Measurements from ENCODE around the gene MDM4. TPM values are rescaled to one million over a fixed set of nuclear protein-coding genes. Genes with fewer than 3 reads are reported as not detected.

The MDM4 gene
- total RNA-seq, 2 donors from 2014 or later: 38.0 to 66.9 TPM

DNA sequence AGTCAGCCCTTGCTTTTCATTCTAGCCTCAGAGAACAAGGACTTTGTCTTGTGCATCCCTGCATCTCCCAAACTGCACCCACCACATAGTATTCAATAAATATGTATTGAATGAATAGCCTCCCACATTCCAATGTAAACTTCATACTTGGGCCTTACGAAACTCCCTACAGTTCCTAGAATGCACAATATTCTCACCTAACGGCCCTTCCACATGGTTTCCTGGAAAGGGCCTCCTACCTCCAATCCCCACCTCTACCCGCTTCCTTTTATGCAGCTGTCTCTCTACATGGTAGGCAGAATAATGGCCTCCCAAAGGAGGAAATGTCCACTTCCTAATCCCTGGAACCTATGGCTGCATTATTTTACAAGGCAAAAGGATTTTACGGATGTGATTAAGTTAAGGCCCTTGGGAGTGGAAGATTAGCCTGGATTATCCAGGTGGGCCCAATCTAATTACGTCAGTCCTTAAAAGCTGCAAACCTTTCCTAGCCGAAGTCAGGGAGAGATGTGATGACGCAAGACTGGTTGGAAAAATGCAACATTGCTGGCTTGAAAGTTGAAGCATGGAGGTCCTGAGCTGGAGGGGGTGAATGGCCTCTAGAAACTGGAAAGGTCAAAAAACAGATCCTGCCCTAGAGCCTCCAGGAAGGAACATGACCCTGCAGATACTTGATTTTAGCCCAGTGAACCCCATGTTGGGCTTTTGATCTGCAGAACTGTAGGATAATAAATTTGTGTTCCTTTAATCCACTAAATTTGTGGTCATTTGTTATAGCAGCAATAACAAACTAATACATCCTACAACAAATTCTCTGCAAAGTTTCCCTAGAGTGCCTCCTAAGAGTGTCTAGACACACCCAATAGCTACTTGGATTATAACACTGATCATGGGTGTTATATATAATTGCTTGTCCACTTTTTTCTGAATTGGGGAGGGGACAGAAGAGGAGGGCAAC is 16.4 kb upstream of the MDM4 start:
- no peak for DNase-seq (ENCODE audit: low spot score)
- no peak overlapping the region for H3K27ac ChIP-seq
- intact Hi-C loops (cut with DNase I): loop anchor here (5.0 kb wide), 2 partner anchors 132 to 337 kb away; no protein-coding TSS in a partner anchor
- TF ChIP-seq POLR2AphosphoS5 (IDR thresholded peaks at IDR 0.05) (no peak), POLR2A (IDR thresholded peaks at IDR 0.05) (no peak)
- TF ChIP-seq, protein P1, sequence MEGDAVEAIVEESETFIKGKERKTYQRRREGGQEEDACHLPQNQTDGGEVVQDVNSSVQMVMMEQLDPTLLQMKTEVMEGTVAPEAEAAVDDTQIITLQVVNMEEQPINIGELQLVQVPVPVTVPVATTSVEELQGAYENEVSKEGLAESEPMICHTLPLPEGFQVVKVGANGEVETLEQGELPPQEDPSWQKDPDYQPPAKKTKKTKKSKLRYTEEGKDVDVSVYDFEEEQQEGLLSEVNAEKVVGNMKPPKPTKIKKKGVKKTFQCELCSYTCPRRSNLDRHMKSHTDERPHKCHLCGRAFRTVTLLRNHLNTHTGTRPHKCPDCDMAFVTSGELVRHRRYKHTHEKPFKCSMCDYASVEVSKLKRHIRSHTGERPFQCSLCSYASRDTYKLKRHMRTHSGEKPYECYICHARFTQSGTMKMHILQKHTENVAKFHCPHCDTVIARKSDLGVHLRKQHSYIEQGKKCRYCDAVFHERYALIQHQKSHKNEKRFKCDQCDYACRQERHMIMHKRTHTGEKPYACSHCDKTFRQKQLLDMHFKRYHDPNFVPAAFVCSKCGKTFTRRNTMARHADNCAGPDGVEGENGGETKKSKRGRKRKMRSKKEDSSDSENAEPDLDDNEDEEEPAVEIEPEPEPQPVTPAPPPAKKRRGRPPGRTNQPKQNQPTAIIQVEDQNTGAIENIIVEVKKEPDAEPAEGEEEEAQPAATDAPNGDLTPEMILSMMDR (IDR thresholded peaks at IDR 0.05): no peak
- H3K9me3 ChIP-seq: no peaks in the 10 kb centered on the region
- H3K4me3 ChIP-seq: no peak overlapping the region
- 95% methylated on average over 7 of the region's 7 CpGs for WGBS
- no peaks in the 10 kb centered on the region for H3K36me3 ChIP-seq
- peaks cover 2% of the 10 kb centered on the region for H3K4me1 ChIP-seq (replicated peaks)
- no peaks in the 10 kb centered on the region for H3K27me3 ChIP-seq (replicated peaks; ENCODE audit: insufficient read depth)

DNA sequence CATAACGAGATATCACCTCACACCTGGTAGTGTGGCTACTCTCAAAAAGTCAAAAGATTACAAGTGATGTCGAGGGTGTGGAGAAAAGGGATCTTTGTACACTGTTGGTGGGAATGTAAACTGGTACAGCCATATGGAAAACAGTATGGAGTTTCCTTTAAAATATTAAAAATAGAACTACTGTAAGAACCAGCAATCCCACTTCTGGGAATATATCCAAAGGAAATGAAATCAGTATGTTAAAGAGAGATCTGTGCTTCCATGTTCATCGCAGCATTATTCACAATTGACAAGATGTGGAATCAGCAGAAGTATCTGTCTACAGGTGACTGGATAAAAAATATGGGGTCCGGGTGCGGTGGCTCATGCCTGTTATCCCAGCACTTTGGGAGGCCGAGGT is 14.0 kb upstream of the MDM4 start:
- H3K4me1 ChIP-seq (replicated peaks): peaks cover 2% of the 10 kb centered on the region
- H3K27me3 ChIP-seq (replicated peaks; ENCODE audit: insufficient read depth): no peaks in the 10 kb centered on the region
- H3K36me3 ChIP-seq: no peaks in the 10 kb centered on the region
- intact Hi-C loops (cut with DNase I): loop anchor here (2.0 to 5.0 kb wide), 3 partner anchors 55 to 340 kb away; no protein-coding TSS in a partner anchor
- H3K4me3 ChIP-seq: no peak overlapping the region
- 91% methylated on average over 6 of the region's 6 CpGs for WGBS
- H3K9me3 ChIP-seq: no peaks in the 10 kb centered on the region
- TF ChIP-seq, protein P1 (IDR thresholded peaks at IDR 0.05): no peak
- TF ChIP-seq POLR2A (IDR thresholded peaks at IDR 0.05): no peak
- TF ChIP-seq POLR2AphosphoS5 (IDR thresholded peaks at IDR 0.05): no peak
- no peak overlapping the region for H3K27ac ChIP-seq
- no peak for DNase-seq (ENCODE audit: low spot score)

DNA sequence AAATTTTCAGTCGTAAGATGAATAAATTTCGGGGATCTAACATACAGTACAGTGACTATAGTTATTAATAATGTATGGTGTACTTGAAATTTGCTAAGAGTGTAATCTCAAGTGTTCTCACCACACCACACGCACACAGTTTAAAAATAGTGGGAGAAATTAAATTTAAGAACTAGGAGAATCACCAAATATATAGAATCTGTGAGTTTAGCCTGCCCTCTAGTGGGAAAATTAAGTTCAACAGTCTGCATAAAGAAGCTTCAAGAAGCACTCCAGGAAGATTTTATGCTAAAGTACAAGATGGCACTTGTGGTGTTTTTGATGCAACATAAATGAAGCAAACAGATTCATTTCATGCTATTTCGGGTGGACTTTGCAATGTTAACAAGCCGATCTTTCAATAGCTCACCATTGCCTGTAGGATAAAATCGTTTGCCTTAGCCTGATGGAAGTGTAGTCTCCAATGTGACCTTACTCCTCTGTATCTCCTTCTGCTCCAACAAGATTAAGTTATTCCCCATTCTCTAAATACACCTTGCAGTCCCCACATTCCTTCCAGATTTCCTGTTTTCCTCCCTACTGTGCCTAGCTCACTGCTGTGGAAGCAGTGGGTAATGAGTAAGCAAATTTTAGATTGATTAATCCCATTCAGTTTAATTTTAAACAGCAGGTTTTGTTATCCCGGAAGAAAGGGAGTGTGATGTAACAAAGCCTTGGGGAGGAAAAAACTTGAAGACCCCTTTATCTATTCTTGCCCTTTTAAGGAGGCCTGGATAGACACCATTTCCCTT is 12.9 kb upstream of the MDM4 start:
- intact Hi-C loops (cut with DNase I): loop anchor here (2.0 to 5.0 kb wide), 3 partner anchors 57 to 341 kb away; no protein-coding TSS in a partner anchor
- peaks cover 2% of the 10 kb centered on the region for H3K4me1 ChIP-seq (replicated peaks)
- TF ChIP-seq, protein P1 (IDR thresholded peaks at IDR 0.05): peak; percentile 77 to 92 (median 85)
- TF ChIP-seq POLR2AphosphoS5 (IDR thresholded peaks at IDR 0.05) (peak; percentile 7), POLR2A (IDR thresholded peaks at IDR 0.05) (no peak)
- no peaks in the 10 kb centered on the region for H3K27me3 ChIP-seq (replicated peaks; ENCODE audit: insufficient read depth)
- H3K36me3 ChIP-seq: no peaks in the 10 kb centered on the region
- H3K27ac ChIP-seq: peak overlapping the region in 1 of 2 donors; percentile 18
- 24% methylated on average over 7 of the region's 7 CpGs for WGBS
- no peaks in the 10 kb centered on the region for H3K9me3 ChIP-seq
- peak; percentile 55 for DNase-seq (ENCODE audit: low spot score)
- H3K4me3 ChIP-seq: no peak overlapping the region

DNA sequence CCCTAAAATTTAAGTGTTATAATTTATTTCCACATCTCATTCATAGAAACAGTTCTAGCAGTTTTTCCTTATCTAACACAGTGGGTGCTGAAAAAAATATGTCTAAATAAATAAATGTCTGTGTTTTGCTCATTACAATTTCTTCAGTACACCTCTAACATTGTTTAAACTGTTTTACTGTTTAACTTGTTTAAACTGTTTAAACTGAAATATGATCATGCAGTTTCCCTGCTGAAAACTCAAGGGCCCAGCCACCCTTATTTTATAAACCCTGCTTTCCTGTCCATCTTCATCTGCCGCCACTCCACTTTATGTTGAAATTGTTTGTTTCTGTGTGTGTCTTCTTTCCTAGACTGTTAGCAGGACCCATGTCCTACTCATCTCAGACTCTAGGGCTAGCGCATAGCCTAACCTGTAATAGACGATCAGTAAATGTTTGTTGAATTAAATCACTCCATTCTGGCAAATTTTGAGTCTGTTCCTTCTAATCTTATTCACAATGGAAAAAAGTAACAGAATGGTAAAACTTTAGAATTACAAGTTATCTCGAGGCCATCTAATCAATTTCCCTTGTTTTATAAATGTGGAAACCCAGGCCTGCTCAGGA is 12.2 kb upstream of the MDM4 start:
- H3K4me1 ChIP-seq (replicated peaks): peaks cover 2% of the 10 kb centered on the region
- DNase-seq (ENCODE audit: low spot score): no peak
- intact Hi-C loops (cut with DNase I): loop anchor here (2.0 to 5.0 kb wide), 3 partner anchors 57 to 342 kb away; no protein-coding TSS in a partner anchor
- TF ChIP-seq, protein P1 (IDR thresholded peaks at IDR 0.05): no peak
- TF ChIP-seq POLR2A (IDR thresholded peaks at IDR 0.05): no peak
- no peak for TF ChIP-seq POLR2AphosphoS5 (IDR thresholded peaks at IDR 0.05)
- H3K4me3 ChIP-seq: no peak overlapping the region
- H3K27me3 ChIP-seq (replicated peaks; ENCODE audit: insufficient read depth): no peaks in the 10 kb centered on the region
- H3K9me3 ChIP-seq: no peaks in the 10 kb centered on the region
- peak overlapping the region in 1 of 2 donors; percentile 18 for H3K27ac ChIP-seq
- 58% methylated on average over 4 of the region's 4 CpGs for WGBS
- no peaks in the 10 kb centered on the region for H3K36me3 ChIP-seq

Data from prostate gland (tissue), 2 donors.